H1 (cell line): ENCODE measurements around the gene PPARD. TPM values are rescaled to one million over a fixed set of nuclear protein-coding genes. Genes with fewer than 3 reads are reported as not detected.

Source experiments
- CTCF ChIA-PET: fragments of 300-600 bp; sonication (Branson Sonifier 250); formaldehyde crosslinking; loops from one replicate; lab custom pipeline; 2021; ENCODE audit not compliant: partially characterized antibody; lab: Charles Lee
- POLR2A ChIA-PET: fragments of 300-600 bp; sonication (Branson Sonifier 250); formaldehyde crosslinking; loops from one replicate; lab custom pipeline; 2021; ENCODE audit warnings: inconsistent platforms; ENCODE audit not compliant: partially characterized antibody; lab: Charles Lee
- DNase-seq, 2 experiments: peaks; one replicate each; pipeline versions ENCODE4 v3.0.0 to v3.0.0-alpha.2; 2010 to 2022; ENCODE audit warnings: low spot score in 2 of 2, low read depth in 1 of 2, mixed read lengths in 1 of 2
- FAIRE-seq: peaks from 2 replicates; lab custom pipeline; 2011; peaks lifted over from hg19 to GRCh38; lab: Jason Lieb, UNC
- H2AFZ ChIP-seq: 2 replicates; pipeline ENCODE4 v1.8.1; 2012; ENCODE audit warnings: low read length, inconsistent platforms
- H2AK5ac ChIP-seq: 2 replicates; pipeline ENCODE4 v1.6.1; 2013; ENCODE audit warnings: low read depth, low read length
- H2BK120ac ChIP-seq: replicated peaks from 2 replicates; pipeline ENCODE3; 2013; ENCODE audit warnings: low read depth, low read length, inconsistent platforms
- H2BK12ac ChIP-seq: 2 replicates; pipeline ENCODE4 v1.6.1; 2013; ENCODE audit warnings: low read depth, low read length
- H2BK15ac ChIP-seq: 2 replicates; pipeline ENCODE4 v1.6.1; 2013; ENCODE audit warnings: low read length
- H2BK20ac ChIP-seq: 2 replicates; pipeline ENCODE4 v1.6.1; 2013; ENCODE audit warnings: low read length
- H2BK5ac ChIP-seq: 2 replicates; pipeline ENCODE4 v1.6.1; 2013; ENCODE audit warnings: low read depth, low read length
- H3K14ac ChIP-seq: 2 replicates; pipeline ENCODE4 v1.6.1; 2013; ENCODE audit warnings: inconsistent platforms; ENCODE audit not compliant: insufficient read length
- H3K18ac ChIP-seq: 2 replicates; pipeline ENCODE4 v1.6.1; 2013; ENCODE audit warnings: low read length; ENCODE audit errors: extremely low read depth
- H3K23ac ChIP-seq: 2 replicates; pipeline ENCODE4 v1.6.1; 2013; ENCODE audit warnings: inconsistent platforms; ENCODE audit not compliant: insufficient read length
- H3K23me2 ChIP-seq: 2 replicates; pipeline ENCODE4 v1.6.1; 2013; ENCODE audit warnings: low read depth, low read length
- H3K27ac ChIP-seq: 2 replicates; pipeline ENCODE4 v1.6.1; 2011; ENCODE audit warnings: low read depth, low read length, inconsistent platforms
- H3K27me3 ChIP-seq, 4 experiments: replicated peaks in 1 of 4; 1 replicate in 1 of 4; 2 replicates in 3 of 4; pipeline versions ENCODE4 v1.6.1 to v1.8.1; 2011 to 2013; ENCODE audit warnings: low read length in 3 of 4, mild to moderate bottlenecking in 3 of 4, inconsistent platforms in 2 of 4, mixed read lengths in 2 of 4, moderate library complexity in 1 of 4; ENCODE audit not compliant: control insufficient read depth in 3 of 4, insufficient read depth in 3 of 4; ENCODE audit errors: extremely low read depth in 1 of 4
- H3K36me3 ChIP-seq, 4 experiments: 2 replicates each; pipeline versions ENCODE4 v1.6.1 to v1.8.1; 2011 to 2013; ENCODE audit warnings: mild to moderate bottlenecking in 4 of 4, low read length in 3 of 4, moderate library complexity in 2 of 4, control low read depth in 1 of 4, inconsistent platforms in 1 of 4; ENCODE audit not compliant: insufficient read depth in 4 of 4, control insufficient read depth in 2 of 4
- H3K4ac ChIP-seq: replicated peaks from 2 replicates; pipeline ENCODE3; 2013; ENCODE audit warnings: low read length, low read depth, mixed read lengths, inconsistent platforms; ENCODE audit not compliant: insufficient read length
- H3K4me1 ChIP-seq, 4 experiments: replicated peaks in 1 of 4; 1 replicate in 1 of 4; 2 replicates in 3 of 4; pipeline versions ENCODE4 v1.6.1 to v1.8.1; 2011 to 2013; ENCODE audit warnings: low read length in 3 of 4, inconsistent platforms in 2 of 4, mixed read lengths in 1 of 4; ENCODE audit not compliant: insufficient read depth in 4 of 4, control insufficient read depth in 3 of 4
- H3K4me2 ChIP-seq, 2 experiments: 2 replicates each; pipeline versions ENCODE4 v1.6.1 to v1.8.1; 2011 to 2013; ENCODE audit warnings: low read depth in 2 of 2, low read length in 2 of 2, control low read depth in 1 of 2, inconsistent platforms in 1 of 2, mild to moderate bottlenecking in 1 of 2; ENCODE audit not compliant: insufficient read depth in 1 of 2
- H3K4me3 ChIP-seq, 4 experiments: fragments of 200-600, 300-600 bp in 1 of 4; sonication (generic), shearing (Covaris generic), sonication (Bioruptor Twin) in 1 of 4; 2 replicates each; pipeline versions ENCODE4 v1.5.1 to v1.8.1; 2011 to 2016; ENCODE audit warnings: low read length in 4 of 4, low read depth in 3 of 4, control low read depth in 2 of 4, inconsistent platforms in 2 of 4, mild to moderate bottlenecking in 2 of 4, mixed read lengths in 1 of 4, moderate library complexity in 1 of 4; ENCODE audit not compliant: insufficient read depth in 2 of 4; ENCODE audit errors: extremely low read depth in 1 of 4
- H3K56ac ChIP-seq: replicated peaks from 2 replicates; pipeline ENCODE3; 2013; ENCODE audit warnings: low read depth, mild to moderate bottlenecking, mixed read lengths, low read length, inconsistent platforms; ENCODE audit not compliant: insufficient read length
- H3K79me1 ChIP-seq: 2 replicates; pipeline ENCODE4 v1.6.1; 2013; ENCODE audit warnings: low read depth, low read length, control low read depth
- H3K79me2 ChIP-seq, 2 experiments: 2 replicates each; pipeline versions ENCODE4 v1.6.1 to v1.8.1; 2012 to 2013; ENCODE audit warnings: low read length in 2 of 2, mild to moderate bottlenecking in 2 of 2, inconsistent platforms in 1 of 2; ENCODE audit not compliant: insufficient read depth in 2 of 2, control insufficient read depth in 1 of 2
- H3K9ac ChIP-seq, 4 experiments: replicated peaks in 1 of 4; 1 replicate in 1 of 4; 2 replicates in 3 of 4; pipeline versions ENCODE4 v1.6.1 to v1.8.1; 2011 to 2013; ENCODE audit warnings: low read depth in 3 of 4, low read length in 3 of 4, control low read depth in 2 of 4, mild to moderate bottlenecking in 2 of 4, moderate library complexity in 2 of 4, inconsistent platforms in 1 of 4; ENCODE audit errors: extremely low read depth in 1 of 4
- H3K9me3 ChIP-seq, 2 experiments: 2 replicates each; pipeline versions ENCODE4 v1.6.1 to v1.8.1; 2012 to 2013; ENCODE audit warnings: mild to moderate bottlenecking in 2 of 2, moderate library complexity in 2 of 2, control low read depth in 1 of 2, inconsistent platforms in 1 of 2, low read depth in 1 of 2, low read length in 1 of 2, mixed read lengths in 1 of 2; ENCODE audit not compliant: insufficient read depth in 2 of 2
- H4K20me1 ChIP-seq, 2 experiments: replicated peaks in 1 of 2; 2 replicates each; pipeline versions ENCODE3 to v1.8.1; 2011 to 2013; ENCODE audit warnings: inconsistent platforms in 2 of 2, low read length in 2 of 2, mild to moderate bottlenecking in 1 of 2; ENCODE audit not compliant: insufficient read depth in 2 of 2, control insufficient read depth in 1 of 2
- H4K5ac ChIP-seq: 2 replicates; pipeline ENCODE4 v1.6.1; 2013; ENCODE audit warnings: low read length, low read depth, mixed read lengths, inconsistent platforms; ENCODE audit not compliant: insufficient read length
- H4K8ac ChIP-seq: 2 replicates; pipeline ENCODE4 v1.8.0; 2013; ENCODE audit warnings: mild to moderate bottlenecking, moderate library complexity, low read length, inconsistent platforms; ENCODE audit not compliant: insufficient read depth; ENCODE audit errors: extremely low read depth
- H4K91ac ChIP-seq: replicated peaks from 2 replicates; pipeline ENCODE3; 2013; ENCODE audit warnings: low read length, mixed read lengths, inconsistent platforms; ENCODE audit not compliant: insufficient read length
- WGBS, 2 experiments: shearing (Covaris generic) in 1 of 2; methylation state at CpG; one replicate each; pipeline versions ENCODE4 v1.1.6 to v1.1.7; 2013 to 2015; ENCODE audit warnings: low lambda C conversion rate in 2 of 2, mixed read lengths in 2 of 2, inconsistent platforms in 1 of 2, low coverage in 1 of 2, missing lambda C conversion rate in 1 of 2; ENCODE audit not compliant: insufficient replicate concordance in 2 of 2, insufficient coverage in 1 of 2, insufficient read length in 1 of 2; ENCODE audit errors: extremely low coverage in 1 of 2, missing lambda C conversion rate in 1 of 2; 5-methylcytosine and 5-hydroxymethylcytosine counted together
- polyA plus RNA-seq, 7 experiments: library from polyadenylated mRNA; depleted of rRNA in 3 of 7; stranded (reverse) in 5 of 7; unstranded in 2 of 7; fragments of >200 nt in 5 of 7; fragments of 200-250 nt in 2 of 7; gene quantifications; 1 replicate in 5 of 7; 2 replicates in 1 of 7; 4 replicates in 1 of 7; pipeline versions ENCODE4 v1.2.1 to v1.2.3, GENCODE V29; 2011 to 2013; ENCODE audit warnings: missing spikeins in 2 of 7, mixed read lengths in 2 of 7
- total RNA-seq: library from RNA; stranded (reverse); fragmentation: NEBNext Ultra II Directional; extraction: Animal tissue kit (Norgen Biotek cat#: 25700); gene quantifications from 2 replicates; pipeline ENCODE4 v1.2.1, GENCODE V29; 2021

PPARD gene
- total and polyA plus RNA-seq, 2 of the 8 experiments (the other 6 are each of a cell fraction or from before 2014, with no cell fraction given): 14.6 to 14.9 TPM

DNA sequence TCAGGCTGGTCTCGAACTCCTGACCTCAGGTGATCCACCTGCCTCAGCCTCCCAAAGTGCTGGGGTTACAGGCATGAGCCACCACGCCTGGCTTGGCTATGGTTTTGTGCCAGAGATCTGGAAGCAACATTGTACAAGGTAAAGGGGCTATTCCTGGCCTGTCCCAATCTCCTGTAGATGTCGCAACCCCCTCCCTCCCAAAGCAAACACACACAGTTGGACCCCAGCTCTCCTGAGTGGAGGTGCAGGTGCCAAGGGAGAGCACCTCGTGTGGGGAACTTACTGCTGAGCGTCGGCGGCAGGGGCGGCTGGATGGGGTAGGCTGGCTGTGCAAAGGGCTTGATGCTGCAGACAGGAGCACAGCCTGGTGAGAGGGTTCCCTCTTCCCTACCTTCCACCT, 134.7 kb downstream of the PPARD start:
- no peak overlapping the region for H3K23ac ChIP-seq
- WGBS, 2 experiments: 89% methylated on average over 8 of the region's 8 CpGs; no CpG with 5 or more reads in 1 of the 2 experiments
- H2BK120ac ChIP-seq: no peak overlapping the region
- H3K27me3 ChIP-seq: no peaks in the 10 kb centered on the region; a peak in 1 of 7 replicates
- no peak overlapping the region for H2BK20ac ChIP-seq
- H2AFZ ChIP-seq: no peak overlapping the region
- H3K18ac ChIP-seq: no peak overlapping the region
- H3K27ac ChIP-seq: no peak overlapping the region
- H3K36me3 ChIP-seq: peaks cover 3 to 35% (median 6%) of the 10 kb centered on the region in 4 experiments; a peak in 5 of 8 replicates
- DNase-seq (no peak), FAIRE-seq (no peak)
- no peak overlapping the region for H3K4ac ChIP-seq
- H4K8ac ChIP-seq: no peak overlapping the region
- H3K56ac ChIP-seq: no peak overlapping the region
- no peak overlapping the region for H2BK5ac ChIP-seq
- H4K5ac ChIP-seq: no peak overlapping the region
- H3K23me2 ChIP-seq: no peaks in the 10 kb centered on the region
- POLR2A ChIA-PET: interaction anchor here (1.0 to 37.6 kb wide), 5 partner anchors 1 to 182 kb away, joined by 3 to 1319 read pairs (median 197); partner anchors contain the start of genes FANCE, RPL10A and TEAD3
- H3K14ac ChIP-seq: no peak overlapping the region
- no peak overlapping the region for H4K91ac ChIP-seq
- CTCF ChIA-PET: interaction anchor here (1.0 to 2.5 kb wide), 7 partner anchors 9 to 207 kb away, joined by 3 to 6 read pairs (median 3); partner anchors contain the start of gene RPL10A
- H2AK5ac ChIP-seq: no peak overlapping the region
- no peaks in the 10 kb centered on the region; a peak in 3 of 7 replicates for H3K4me1 ChIP-seq
- H4K20me1 ChIP-seq: peaks cover 13% of the 10 kb centered on the region in 2 experiments
- H2BK15ac ChIP-seq: no peak overlapping the region
- H3K9ac ChIP-seq: no peak overlapping the region
- no peaks in the 10 kb centered on the region for H3K9me3 ChIP-seq
- no peak overlapping the region for H3K4me3 ChIP-seq
- H2BK12ac ChIP-seq: no peak overlapping the region
- no peaks in the 10 kb centered on the region for H3K79me2 ChIP-seq
- H3K79me1 ChIP-seq: no peaks in the 10 kb centered on the region; the same call in 1 of the 2 replicates
- H3K4me2 ChIP-seq: no peak overlapping the region
